SK-N-SH (cell line): ENCODE data around the gene ACSS1. TPM values are rescaled to one million over a fixed set of nuclear protein-coding genes. Genes with fewer than 3 reads are reported as not detected.

Experiments used
- CTCF ChIA-PET: fragments of 300-600, 350-600 bp; formaldehyde crosslinking; extraction: SDS; loops from one replicate; lab custom pipeline; 2021; lab: Yijun Ruan, JAX
- POLR2A ChIA-PET: fragments of 350-600 bp; sonication (Branson Sonifier 250); formaldehyde crosslinking; extraction: SDS; loops from one replicate; lab custom pipeline; 2020; ENCODE audit warnings: antibody characterized with exemption, inconsistent platforms; lab: Yijun Ruan, JAX
- DNase-seq: peaks from one replicate; pipeline ENCODE4 v3.0.0; 2012
- H2AFZ ChIP-seq: fragments of 200-600 bp; sonication (generic); 2 replicates; pipeline ENCODE4 v1.8.1; 2016; ENCODE audit warnings: antibody characterized with exemption, mild to moderate bottlenecking, low read depth
- H3F3A ChIP-seq: fragments of 200-600 bp; sonication (generic); replicated peaks from 2 replicates; pipeline ENCODE3; 2016; ENCODE audit warnings: antibody characterized with exemption, mild to moderate bottlenecking; ENCODE audit not compliant: insufficient read depth
- H3K27ac ChIP-seq, 2 experiments: fragments of 200-500 bp in 1 of 2; fragments of 200-600 bp in 1 of 2; sonication (Bioruptor generic) in 1 of 2; sonication (generic), shearing (Covaris generic) in 1 of 2; 2 replicates each; pipeline versions ENCODE4 v1.5.1 to v1.6.1; 2014 to 2016; ENCODE audit warnings: low read depth in 2 of 2, inconsistent platforms in 1 of 2, low read length in 1 of 2, mild to moderate bottlenecking in 1 of 2, mixed read lengths in 1 of 2
- H3K27me3 ChIP-seq: fragments of 200-600 bp; sonication (generic), shearing (Covaris generic); 2 replicates; pipeline ENCODE4 v1.6.1; 2016; ENCODE audit warnings: mixed run types; ENCODE audit not compliant: insufficient read depth
- H3K36me3 ChIP-seq, 2 experiments: fragments of 200-500 bp in 1 of 2; fragments of 200-600 bp in 1 of 2; sonication (Bioruptor generic) in 1 of 2; sonication (generic) in 1 of 2; replicated peaks in 1 of 2; 2 replicates each; pipeline versions ENCODE3 to v1.5.1; 2014 to 2016; ENCODE audit warnings: low read length in 1 of 2, mild to moderate bottlenecking in 1 of 2; ENCODE audit not compliant: insufficient read depth in 2 of 2, control insufficient read depth in 1 of 2
- H3K4me1 ChIP-seq, 2 experiments: fragments of 200-500 bp in 1 of 2; fragments of 200-600 bp in 1 of 2; sonication (Bioruptor generic) in 1 of 2; sonication (generic), shearing (Covaris generic) in 1 of 2; 2 replicates each; pipeline versions ENCODE4 v1.5.1 to v1.6.1; 2014 to 2016; ENCODE audit warnings: low read depth in 1 of 2, low read length in 1 of 2, mixed run types in 1 of 2; ENCODE audit not compliant: insufficient read depth in 2 of 2, control insufficient read depth in 1 of 2
- H3K4me2 ChIP-seq: fragments of 200-600 bp; sonication (generic), shearing (Covaris generic); 2 replicates; pipeline ENCODE4 v1.6.1; 2017; ENCODE audit warnings: mixed run types
- H3K4me3 ChIP-seq, 2 experiments: fragments of 200-500 bp in 1 of 2; fragments of 200-600 bp in 1 of 2; sonication (Bioruptor generic) in 1 of 2; sonication (generic), shearing (Covaris generic) in 1 of 2; 2 replicates each; pipeline versions ENCODE4 v1.5.1 to v1.8.1; 2014 to 2016; ENCODE audit warnings: low read depth in 2 of 2, inconsistent platforms in 1 of 2, low read length in 1 of 2, mild to moderate bottlenecking in 1 of 2, mixed read lengths in 1 of 2, moderate library complexity in 1 of 2
- H3K79me2 ChIP-seq: fragments of 200-600 bp; sonication (generic); 2 replicates; pipeline ENCODE4 v1.8.1; 2017; ENCODE audit warnings: mild to moderate bottlenecking; ENCODE audit not compliant: insufficient read depth
- H3K9ac ChIP-seq: fragments of 200-600 bp; sonication (generic); 2 replicates; pipeline ENCODE4 v1.6.1; 2017; ENCODE audit warnings: mixed run types
- H3K9me2 ChIP-seq: fragments of 200-600 bp; sonication (generic); 2 replicates; pipeline ENCODE4 v1.6.1; 2017; ENCODE audit warnings: mixed run types
- H3K9me3 ChIP-seq: fragments of 200-600 bp; sonication (generic); 2 replicates; pipeline ENCODE4 v1.6.1; 2017; ENCODE audit warnings: mixed run types, mild to moderate bottlenecking, moderate library complexity
- H4K20me1 ChIP-seq: fragments of 200-600 bp; sonication (generic); 2 replicates; pipeline ENCODE4 v1.6.1; 2017; ENCODE audit warnings: mild to moderate bottlenecking, mixed run types; ENCODE audit not compliant: insufficient read depth
- CHD2 ChIP-seq: fragments of 150-350 bp; IDR thresholded peaks from 2 replicates; pipeline ENCODE4 v1.6.1; 2018; ENCODE audit warnings: low read length; ENCODE audit not compliant: partially characterized antibody
- ELF1 ChIP-seq: IDR thresholded peaks from 2 replicates; pipeline ENCODE4 v1.4.0; 2012
- EP300 ChIP-seq, 2 experiments: IDR thresholded peaks; 2 replicates each; pipeline versions ENCODE4 v1.4.0 to v1.6.1; 2012; ENCODE audit warnings: borderline replicate concordance in 1 of 2, low read depth in 1 of 2, low read length in 1 of 2
- EZH2phosphoT487 ChIP-seq: fragments of 200-600 bp; sonication (generic); IDR thresholded peaks from 2 replicates; pipeline ENCODE4 v1.6.1; 2017; ENCODE audit warnings: low read depth, mixed run types, mild to moderate bottlenecking, antibody characterized with exemption, moderate library complexity, borderline replicate concordance
- FOSL2 ChIP-seq: IDR thresholded peaks from 2 replicates; pipeline ENCODE4 v1.4.0; 2012; ENCODE audit warnings: low read depth, mild to moderate bottlenecking, moderate library complexity, borderline replicate concordance
- FOXJ3 ChIP-seq: sonication (generic); formaldehyde crosslinking; IDR thresholded peaks from 2 replicates; pipeline ENCODE4 v1.5.1; 2020; ENCODE audit warnings: mild to moderate bottlenecking, missing genetic modification reagents
- FOXM1 ChIP-seq: IDR thresholded peaks from 2 replicates; pipeline ENCODE4 v1.4.0; 2012; ENCODE audit warnings: low read depth, mild to moderate bottlenecking
- GATA2 ChIP-seq: sonication (generic); formaldehyde crosslinking; IDR thresholded peaks from 2 replicates; pipeline ENCODE4 v1.5.0; 2020; ENCODE audit warnings: mild to moderate bottlenecking, missing genetic modification reagents
- JUND ChIP-seq: IDR thresholded peaks from 2 replicates; pipeline ENCODE4 v1.4.0; 2012
- MXI1 ChIP-seq: IDR thresholded peaks from 2 replicates; pipeline ENCODE4 v1.6.1; 2012; ENCODE audit warnings: mild to moderate bottlenecking, low read depth, low read length, improper control_type of control experiment
- NFIC ChIP-seq: IDR thresholded peaks from 2 replicates; pipeline ENCODE4 v1.4.0; 2012; ENCODE audit warnings: borderline replicate concordance
- RFX5 ChIP-seq: IDR thresholded peaks from 2 replicates; pipeline ENCODE4 v1.6.1; 2012; ENCODE audit warnings: mild to moderate bottlenecking, improper control_type of control experiment, low read length
- RXRA ChIP-seq: IDR thresholded peaks from 2 replicates; pipeline ENCODE4 v1.4.0; 2012; ENCODE audit warnings: low read depth, mild to moderate bottlenecking, borderline replicate concordance
- SIN3A ChIP-seq: IDR thresholded peaks from 2 replicates; pipeline ENCODE4 v1.6.1; 2012; ENCODE audit warnings: low read depth, mild to moderate bottlenecking, low read length, moderate library complexity, borderline replicate concordance
- SMC3 ChIP-seq: IDR thresholded peaks from 2 replicates; pipeline ENCODE4 v1.6.1; 2012; ENCODE audit warnings: low read depth, low read length, improper control_type of control experiment
- TAF1 ChIP-seq: IDR thresholded peaks from 2 replicates; pipeline ENCODE4 v1.6.1; 2012; ENCODE audit warnings: low read depth, mild to moderate bottlenecking, low read length, moderate library complexity, borderline replicate concordance
- TCF12 ChIP-seq: IDR thresholded peaks from 2 replicates; pipeline ENCODE4 v1.4.0; 2012
- TEAD4 ChIP-seq: IDR thresholded peaks from 2 replicates; pipeline ENCODE4 v1.4.0; 2012; ENCODE audit warnings: mild to moderate bottlenecking, borderline replicate concordance; ENCODE audit not compliant: insufficient read depth
- WGBS: methylation state at CpG from one replicate; pipeline ENCODE4 v1.1.6; 2017; ENCODE audit warnings: low lambda C conversion rate; 5-methylcytosine and 5-hydroxymethylcytosine counted together
- polyA plus RNA-seq, 3 experiments: library from polyadenylated mRNA; depleted of rRNA; stranded (reverse); fragments of >200 nt; gene quantifications; 2 replicates each; pipeline ENCODE4 v1.2.3, GENCODE V29; 2012
- TF ChIP-seq, protein P1 (sequence below): IDR thresholded peaks from 2 replicates; pipeline ENCODE4 v1.4.0; 2012; ENCODE audit warnings: low read depth, borderline replicate concordance
- TF ChIP-seq, protein P2 (sequence below): fragments of 150-350 bp; IDR thresholded peaks from 2 replicates; pipeline ENCODE4 v1.6.1; 2017; ENCODE audit warnings: antibody characterized with exemption, low read length, low read depth, borderline replicate concordance
- TF ChIP-seq, protein P3 (sequence below): IDR thresholded peaks from 2 replicates; pipeline ENCODE4 v1.4.0; 2012; ENCODE audit warnings: low read depth, borderline replicate concordance
- TF ChIP-seq, protein P4 (sequence below): IDR thresholded peaks from 2 replicates; pipeline ENCODE4 v1.4.0; 2012; ENCODE audit warnings: low read depth

ACSS1 gene
- polyA plus RNA-seq, 1 of the 3 experiments (the other 2 are of a cell fraction), result 2.0 TPM

- Histone ChIP-seq H3K9me2 (no peaks in the 10 kb centered on the region), H3K27me3 (no peaks in the 10 kb centered on the region), H4K20me1 (no peaks in the 10 kb centered on the region), H3K36me3 (no peaks in the 10 kb centered on the region), H2AFZ (no peak overlapping the region), H3K4me1 (no peaks in the 10 kb centered on the region), H3F3A (no peaks in the 10 kb centered on the region), H3K4me3 (no peak overlapping the region), H3K79me2 (no peaks in the 10 kb centered on the region), H3K27ac (no peak overlapping the region), H3K9me3 (no peaks in the 10 kb centered on the region), H3K4me2 (no peak overlapping the region), H3K9ac (no peak overlapping the region)
- POLR2A ChIA-PET, result no interaction called here
- DNase-seq, result no peak
- TF ChIP-seq SMC3 (no peak), GATA2 (CRISPR knock-in tag) (no peak), RXRA (no peak), MXI1 (no peak), TAF1 (no peak), TEAD4 (no peak), JUND (no peak), CHD2 (no peak), ELF1 (no peak), FOSL2 (no peak)
- TF ChIP-seq, protein P1, sequence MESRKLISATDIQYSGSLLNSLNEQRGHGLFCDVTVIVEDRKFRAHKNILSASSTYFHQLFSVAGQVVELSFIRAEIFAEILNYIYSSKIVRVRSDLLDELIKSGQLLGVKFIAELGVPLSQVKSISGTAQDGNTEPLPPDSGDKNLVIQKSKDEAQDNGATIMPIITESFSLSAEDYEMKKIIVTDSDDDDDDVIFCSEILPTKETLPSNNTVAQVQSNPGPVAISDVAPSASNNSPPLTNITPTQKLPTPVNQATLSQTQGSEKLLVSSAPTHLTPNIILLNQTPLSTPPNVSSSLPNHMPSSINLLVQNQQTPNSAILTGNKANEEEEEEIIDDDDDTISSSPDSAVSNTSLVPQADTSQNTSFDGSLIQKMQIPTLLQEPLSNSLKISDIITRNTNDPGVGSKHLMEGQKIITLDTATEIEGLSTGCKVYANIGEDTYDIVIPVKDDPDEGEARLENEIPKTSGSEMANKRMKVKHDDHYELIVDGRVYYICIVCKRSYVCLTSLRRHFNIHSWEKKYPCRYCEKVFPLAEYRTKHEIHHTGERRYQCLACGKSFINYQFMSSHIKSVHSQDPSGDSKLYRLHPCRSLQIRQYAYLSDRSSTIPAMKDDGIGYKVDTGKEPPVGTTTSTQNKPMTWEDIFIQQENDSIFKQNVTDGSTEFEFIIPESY, result no peak
- TF ChIP-seq, protein P2, sequence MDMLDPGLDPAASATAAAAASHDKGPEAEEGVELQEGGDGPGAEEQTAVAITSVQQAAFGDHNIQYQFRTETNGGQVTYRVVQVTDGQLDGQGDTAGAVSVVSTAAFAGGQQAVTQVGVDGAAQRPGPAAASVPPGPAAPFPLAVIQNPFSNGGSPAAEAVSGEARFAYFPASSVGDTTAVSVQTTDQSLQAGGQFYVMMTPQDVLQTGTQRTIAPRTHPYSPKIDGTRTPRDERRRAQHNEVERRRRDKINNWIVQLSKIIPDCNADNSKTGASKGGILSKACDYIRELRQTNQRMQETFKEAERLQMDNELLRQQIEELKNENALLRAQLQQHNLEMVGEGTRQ, result no peak
- TF ChIP-seq, protein P3, sequence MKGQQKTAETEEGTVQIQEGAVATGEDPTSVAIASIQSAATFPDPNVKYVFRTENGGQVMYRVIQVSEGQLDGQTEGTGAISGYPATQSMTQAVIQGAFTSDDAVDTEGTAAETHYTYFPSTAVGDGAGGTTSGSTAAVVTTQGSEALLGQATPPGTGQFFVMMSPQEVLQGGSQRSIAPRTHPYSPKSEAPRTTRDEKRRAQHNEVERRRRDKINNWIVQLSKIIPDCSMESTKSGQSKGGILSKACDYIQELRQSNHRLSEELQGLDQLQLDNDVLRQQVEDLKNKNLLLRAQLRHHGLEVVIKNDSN, result no peak
- CTCF ChIA-PET, result interaction anchor here (0.9 to 1.0 kb wide), 2 partner anchors 9 to 28 kb away, joined by 3 read pairs; no protein-coding TSS in a partner anchor
- WGBS, result 82% methylated on average over 9 of the region's 11 CpGs
Observed at GRCh38 chr20:25022680-25023079, 35.3 kb downstream of the ACSS1 start.

- POLR2A ChIA-PET, result no interaction called here
- no peaks in the 10 kb centered on the region for H3K9me3 ChIP-seq
- H3K4me2 ChIP-seq, result no peak overlapping the region
- no peaks in the 10 kb centered on the region for H3K36me3 ChIP-seq
- no peak overlapping the region for H2AFZ ChIP-seq
- H3K4me1 ChIP-seq, result no peaks in the 10 kb centered on the region
- H3K9ac ChIP-seq, result no peak overlapping the region
- DNase-seq, result no peak
- no peaks in the 10 kb centered on the region for H3K27me3 ChIP-seq
- no peaks in the 10 kb centered on the region for H4K20me1 ChIP-seq
- no peak overlapping the region for H3K4me3 ChIP-seq
- H3F3A ChIP-seq, result no peaks in the 10 kb centered on the region
- TF ChIP-seq FOXM1, result no peak
- TF ChIP-seq GATA2 (CRISPR knock-in tag), result no peak
- TF ChIP-seq NFIC, result no peak
- TF ChIP-seq SMC3, result no peak
- no peak for TF ChIP-seq RFX5
- TF ChIP-seq SIN3A, result no peak
- TF ChIP-seq EP300 (IDR thresholded peaks at IDR 0.05; ENCODE audit: borderline replicate concordance in 1 of 2, low read depth in 1 of 2, low read length in 1 of 2), result no peak
- no peak for TF ChIP-seq TCF12
- TF ChIP-seq RXRA, result no peak
- TF ChIP-seq EZH2phosphoT487, result no peak
- TF ChIP-seq, protein P4, sequence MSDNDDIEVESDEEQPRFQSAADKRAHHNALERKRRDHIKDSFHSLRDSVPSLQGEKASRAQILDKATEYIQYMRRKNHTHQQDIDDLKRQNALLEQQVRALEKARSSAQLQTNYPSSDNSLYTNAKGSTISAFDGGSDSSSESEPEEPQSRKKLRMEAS, result no peak
- no peak for TF ChIP-seq FOXJ3
- TF ChIP-seq FOSL2, result no peak
- H3K79me2 ChIP-seq, result no peaks in the 10 kb centered on the region
- H3K9me2 ChIP-seq, result no peaks in the 10 kb centered on the region
- no peak overlapping the region for H3K27ac ChIP-seq
- 93% methylated on average over 5 of the region's 6 CpGs for WGBS
- CTCF ChIA-PET, result interaction anchor here (0.5 kb wide), 1 partner anchor 104 kb away, joined by 4 read pairs; no protein-coding TSS in a partner anchor
Observed at GRCh38 chr20:25021336-25021735, 36.6 kb downstream of the ACSS1 start.
